ENCODE results near the gene GLI3. TPM values are rescaled to one million over a fixed set of nuclear protein-coding genes. Genes with fewer than 3 reads are reported as not detected.
"Not testable (repeated sequence)": the region's sequence is repeated elsewhere in the genome, so short reads cannot be mapped to it uniquely, and the experiment has no call there.

Gene GLI3
- total and polyA plus RNA-seq, 8 donors: 0.29 to 7.0 (median 2.3) TPM

DNA sequence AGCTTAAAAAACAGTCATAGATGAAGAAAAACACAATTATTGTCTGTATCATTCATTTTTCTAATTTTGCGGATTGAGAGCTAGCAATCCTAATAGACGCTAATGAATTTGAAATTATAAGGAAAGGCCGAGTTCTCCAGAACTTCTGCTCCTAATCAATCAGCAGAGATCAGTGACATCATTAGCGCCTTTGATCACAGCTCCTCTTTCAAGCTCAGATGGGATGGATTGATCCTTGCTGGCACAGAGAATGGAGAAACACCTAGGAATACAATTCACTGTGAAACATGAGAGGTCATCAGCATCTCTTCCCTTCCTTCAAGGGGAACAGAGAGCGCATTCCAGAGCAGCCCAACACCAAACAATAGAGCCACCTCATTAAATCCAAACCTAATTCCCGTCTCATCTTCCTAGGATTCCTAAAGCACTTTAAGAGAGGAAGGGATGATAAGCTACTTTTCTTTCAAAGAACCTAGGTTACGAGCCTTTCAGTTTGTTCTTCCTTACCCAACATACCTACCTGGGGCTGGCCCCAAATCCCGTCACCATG lies 24.4 kb downstream of the GLI3 start:
- intact Hi-C loops (cut with DNase I; ENCODE audit: low total_unique reads): no loop called here
- WGBS, 5 donors: 91 to 95% (median 92%) methylated on average over 8 of the region's 8 CpGs
- Histone ChIP-seq H3K4me1 (peaks cover 0 to 20% (median 6%) of the 10 kb centered on the region in 4 donors), H3K4me3 (no peak overlapping the region), H3K36me3 (no peaks in the 10 kb centered on the region), H3K27ac (no peak overlapping the region), H3K27me3 (no peaks in the 10 kb centered on the region), H3K9me3 (no peaks in the 10 kb centered on the region)
- no peak for DNase-seq
- TF ChIP-seq POLR2AphosphoS5 (IDR thresholded peaks at IDR 0.05) (no peak), EP300 (IDR thresholded peaks at IDR 0.05) (no peak), POLR2A (IDR thresholded peaks at IDR 0.05) (no peak), CTCF (IDR thresholded peaks at IDR 0.05) (no peak)

- peaks cover 0 to 18% (median 4%) of the 10 kb centered on the region in 4 donors for H3K4me1 ChIP-seq
- TF ChIP-seq EP300 (IDR thresholded peaks at IDR 0.05) (no peak), POLR2AphosphoS5 (IDR thresholded peaks at IDR 0.05) (no peak), CTCF (IDR thresholded peaks at IDR 0.05) (no peak), POLR2A (IDR thresholded peaks at IDR 0.05) (no peak)
- H3K27ac ChIP-seq: no peak overlapping the region
- no peaks in the 10 kb centered on the region for H3K36me3 ChIP-seq
- no peak for DNase-seq
- no peaks in the 10 kb centered on the region for H3K27me3 ChIP-seq
- no peak overlapping the region for H3K4me3 ChIP-seq
- H3K9me3 ChIP-seq: no peaks in the 10 kb centered on the region
- intact Hi-C loops (cut with DNase I; ENCODE audit: low total_unique reads): no loop called here
- WGBS, 5 donors: 77 to 89% (median 79%) methylated on average over 3 of the region's 3 CpGs
These were observed 25.1 kb downstream of the GLI3 start for GRCh38 chr7:42211938-42212337.

- intact Hi-C loops (cut with DNase I; ENCODE audit: low total_unique reads): no loop called here
- Histone ChIP-seq H3K27me3 (no peaks in the 10 kb centered on the region), H3K9me3 (no peaks in the 10 kb centered on the region), H3K27ac (no peak overlapping the region), H3K4me3 (no peak overlapping the region), H3K4me1 (peaks cover 0 to 15% (median 3%) of the 10 kb centered on the region in 4 donors), H3K36me3 (no peaks in the 10 kb centered on the region)
- TF ChIP-seq POLR2AphosphoS5 (IDR thresholded peaks at IDR 0.05): no peak
- no peak for TF ChIP-seq POLR2A (IDR thresholded peaks at IDR 0.05)
- no peak for TF ChIP-seq EP300 (IDR thresholded peaks at IDR 0.05)
- TF ChIP-seq CTCF (IDR thresholded peaks at IDR 0.05): no peak
- WGBS, 5 donors: 40 to 66% (median 51%) methylated on average over 3 of the region's 3 CpGs
- no peak for DNase-seq
These were observed 26.2 kb downstream of the GLI3 start for GRCh38 chr7:42210779-42211178.

DNA sequence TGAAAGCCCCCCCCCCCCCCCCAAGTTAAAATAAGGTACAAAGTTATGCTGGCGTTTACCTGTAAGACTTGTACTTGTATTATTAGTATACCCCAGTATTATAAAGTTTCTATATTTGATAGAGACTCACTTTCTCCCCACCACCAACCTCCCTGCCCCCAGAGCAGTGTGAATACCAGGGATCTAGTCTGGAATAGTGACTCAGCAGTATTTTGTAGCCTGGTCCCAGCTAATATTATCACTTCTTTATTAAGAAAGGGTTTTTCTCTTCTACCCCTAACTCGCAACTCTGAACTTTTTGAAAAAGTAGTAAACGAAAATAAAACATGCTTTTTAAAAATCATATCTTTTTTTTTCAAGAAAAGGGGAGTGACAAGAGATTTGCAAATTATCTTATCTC lies 26.7 kb downstream of the GLI3 start:
- H3K36me3 ChIP-seq: no peaks in the 10 kb centered on the region
- H3K9me3 ChIP-seq: no peaks in the 10 kb centered on the region
- H3K4me1 ChIP-seq: peaks cover 0 to 15% (median 3%) of the 10 kb centered on the region in 4 donors
- DNase-seq: no peak
- H3K4me3 ChIP-seq: no peak overlapping the region
- H3K27me3 ChIP-seq: no peaks in the 10 kb centered on the region
- intact Hi-C loops (cut with DNase I; ENCODE audit: low total_unique reads): no loop called here
- no peak overlapping the region for H3K27ac ChIP-seq
- 82 to 90% (median 89%) methylated on average over 3 of the region's 3 CpGs for whole genome bisulfite sequencing, 5 donors
- TF ChIP-seq POLR2A (IDR thresholded peaks at IDR 0.05) (no peak), EP300 (IDR thresholded peaks at IDR 0.05) (no peak), CTCF (IDR thresholded peaks at IDR 0.05) (no peak), POLR2AphosphoS5 (IDR thresholded peaks at IDR 0.05) (no peak)

GRCh38 chr7:42209085-42209484 lies 27.9 kb downstream of the GLI3 start:
- H3K27ac ChIP-seq; intact Hi-C loops (cut with DNase I; ENCODE audit: low total_unique reads); DNase-seq; H3K4me3 ChIP-seq; H3K27me3 ChIP-seq; H3K36me3 ChIP-seq; H3K9me3 ChIP-seq: not testable (repeated sequence)
- peaks cover 0 to 15% (median 3%) of the 10 kb centered on the region in 4 donors for H3K4me1 ChIP-seq

Data from stomach (tissue), 9 donors.